Stimulated activated effector memory CD8-positive, alpha-beta T cell treated with anti-CD3 and anti-CD28 coated beads, Interleukin-12 subunit alpha, Interleukin-12 subunit beta, amount 100 ng/mL, for 72 hours (primary cell): ENCODE results near the gene CD99L2.

ENCODE experiments used
- ATAC-seq: fragments of 150-1000 bp; cut with Tn5 transposase; 2 replicates; pipeline ENCODE4 v1.10.0; 2021
- DNase-seq, 2 donors: peaks; one replicate each; pipeline ENCODE4 v3.0.0; 2021 to 2022; ENCODE audit warnings: low spot score in 2 of 2
- H3K27ac Mint-ChIP-seq: one replicate; pipeline ENCODE4 v1.8.0; 2022; ENCODE audit warnings: mild to moderate bottlenecking, mixed read lengths
- H3K36me3 Mint-ChIP-seq: one replicate; pipeline ENCODE4 v1.8.0; 2022; ENCODE audit warnings: mild to moderate bottlenecking, mixed read lengths
- H3K4me1 Mint-ChIP-seq: one replicate; pipeline ENCODE4 v1.8.0; 2022; ENCODE audit warnings: mixed read lengths
- H3K4me3 Mint-ChIP-seq: one replicate; pipeline ENCODE4 v1.8.0; 2022; ENCODE audit warnings: mild to moderate bottlenecking, mixed read lengths
- H3K9me3 Mint-ChIP-seq: one replicate; pipeline ENCODE4 v1.8.0; 2022; ENCODE audit warnings: mixed read lengths

CD99L2 gene

DNA sequence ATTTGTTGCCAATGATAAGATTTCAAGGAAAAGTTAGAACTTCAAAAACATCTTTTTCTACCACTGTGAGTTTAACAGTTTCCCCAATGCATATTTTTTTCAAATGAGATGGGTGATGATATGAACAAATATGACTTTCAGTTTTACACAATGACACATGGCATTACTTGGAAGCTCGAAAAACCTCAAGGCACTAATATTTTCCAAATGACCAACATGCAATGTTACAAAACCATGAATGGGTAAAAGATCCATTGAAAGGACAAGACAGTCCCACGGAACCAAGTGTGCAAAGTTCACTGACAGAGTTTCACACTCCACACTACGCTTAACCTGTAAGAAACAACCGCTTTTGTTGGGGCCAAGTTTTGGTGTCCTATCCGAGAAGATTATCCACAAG is 84.5 kb downstream of the CD99L2 start:
- no peak for DNase-seq
- H3K36me3 Mint-ChIP-seq, result no peaks in the 10 kb centered on the region
- H3K4me3 Mint-ChIP-seq, result no peak overlapping the region
- H3K4me1 Mint-ChIP-seq, result peaks cover 7% of the 10 kb centered on the region
- H3K27ac Mint-ChIP-seq, result peak overlapping the region; percentile 58
- peak; percentile 59 for ATAC-seq
- H3K9me3 Mint-ChIP-seq, result no peaks in the 10 kb centered on the region

DNA sequence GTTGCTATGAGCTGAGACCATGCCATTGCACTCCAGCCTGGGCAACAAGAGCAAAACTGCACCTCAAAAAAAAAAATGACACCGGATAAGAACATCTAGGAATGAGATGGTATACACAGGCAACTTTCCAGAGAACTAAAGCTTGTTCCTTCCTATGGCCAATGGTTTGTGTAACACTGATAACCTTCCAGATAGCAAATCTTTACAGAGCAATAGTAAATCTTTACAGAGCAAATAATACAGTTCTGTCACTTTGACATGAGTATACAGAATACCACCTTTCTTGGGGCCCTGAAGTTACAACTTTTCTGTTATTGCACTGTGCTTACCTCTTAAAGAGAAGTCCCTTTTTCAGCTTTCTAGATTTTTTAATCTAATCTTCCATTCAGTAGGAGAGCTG is 91.6 kb downstream of the CD99L2 start:
- DNase-seq (no peak), ATAC-seq (no peak)
- H3K27ac Mint-ChIP-seq, result no peak overlapping the region
- H3K36me3 Mint-ChIP-seq, result peaks cover 5% of the 10 kb centered on the region
- H3K4me3 Mint-ChIP-seq, result no peak overlapping the region
- no peaks in the 10 kb centered on the region for H3K9me3 Mint-ChIP-seq
- peaks cover 12% of the 10 kb centered on the region for H3K4me1 Mint-ChIP-seq

GRCh38 chrX:150805736-150806135 is 92.7 kb downstream of the CD99L2 start:
- no peak overlapping the region for H3K4me3 Mint-ChIP-seq
- no peak for DNase-seq
- peaks cover 12% of the 10 kb centered on the region for H3K4me1 Mint-ChIP-seq
- H3K27ac Mint-ChIP-seq, result no peak overlapping the region
- H3K9me3 Mint-ChIP-seq, result no peaks in the 10 kb centered on the region
- no peak for ATAC-seq
- peaks cover 5% of the 10 kb centered on the region for H3K36me3 Mint-ChIP-seq

- H3K36me3 Mint-ChIP-seq, result peaks cover 9% of the 10 kb centered on the region
Measured at GRCh38 chrX:150792949-150793527, 105.4 kb downstream of the CD99L2 start.

GRCh38 chrX:150790021-150790420 is 108.4 kb downstream of the CD99L2 start:
- H3K36me3 Mint-ChIP-seq, result peaks cover 3% of the 10 kb centered on the region
- no peaks in the 10 kb centered on the region for H3K4me1 Mint-ChIP-seq
- H3K9me3 Mint-ChIP-seq, result no peaks in the 10 kb centered on the region
- no peak overlapping the region for H3K27ac Mint-ChIP-seq
- DNase-seq, result no peak
- ATAC-seq, result no peak
- no peak overlapping the region for H3K4me3 Mint-ChIP-seq

More at GRCh38 chrX:150792949-150793527, 105.4 kb downstream of the CD99L2 start:
- Mint-ChIP-seq H3K9me3 (no peaks in the 10 kb centered on the region), H3K4me3 (no peak overlapping the region), H3K27ac (no peak overlapping the region), H3K4me1 (no peaks in the 10 kb centered on the region)
- ATAC-seq, result no peak
- DNase-seq, result no peak

- ATAC-seq (no peak), DNase-seq (no peak)
- no peak overlapping the region for H3K4me3 Mint-ChIP-seq
- H3K4me1 Mint-ChIP-seq, result no peaks in the 10 kb centered on the region
- H3K36me3 Mint-ChIP-seq, result no peaks in the 10 kb centered on the region
- no peak overlapping the region for H3K27ac Mint-ChIP-seq
- H3K9me3 Mint-ChIP-seq, result no peaks in the 10 kb centered on the region
Measured at GRCh38 chrX:150781677-150782076, 116.8 kb downstream of the CD99L2 start.

GRCh38 chrX:150779385-150779784 is 119.1 kb downstream of the CD99L2 start:
- H3K4me1 Mint-ChIP-seq, result no peaks in the 10 kb centered on the region
- H3K27ac Mint-ChIP-seq, result no peak overlapping the region
- ATAC-seq (no peak), DNase-seq (no peak)
- H3K4me3 Mint-ChIP-seq, result no peak overlapping the region
- H3K9me3 Mint-ChIP-seq, result no peaks in the 10 kb centered on the region
- no peaks in the 10 kb centered on the region for H3K36me3 Mint-ChIP-seq

GRCh38 chrX:150777328-150777992 is 121.0 kb downstream of the CD99L2 start:
- Mint-ChIP-seq H3K27ac (no peak overlapping the region), H3K9me3 (no peaks in the 10 kb centered on the region), H3K4me1 (peaks cover under 1% of the 10 kb centered on the region), H3K36me3 (no peaks in the 10 kb centered on the region), H3K4me3 (no peak overlapping the region)
- ATAC-seq (no peak), DNase-seq (no peak)

DNA sequence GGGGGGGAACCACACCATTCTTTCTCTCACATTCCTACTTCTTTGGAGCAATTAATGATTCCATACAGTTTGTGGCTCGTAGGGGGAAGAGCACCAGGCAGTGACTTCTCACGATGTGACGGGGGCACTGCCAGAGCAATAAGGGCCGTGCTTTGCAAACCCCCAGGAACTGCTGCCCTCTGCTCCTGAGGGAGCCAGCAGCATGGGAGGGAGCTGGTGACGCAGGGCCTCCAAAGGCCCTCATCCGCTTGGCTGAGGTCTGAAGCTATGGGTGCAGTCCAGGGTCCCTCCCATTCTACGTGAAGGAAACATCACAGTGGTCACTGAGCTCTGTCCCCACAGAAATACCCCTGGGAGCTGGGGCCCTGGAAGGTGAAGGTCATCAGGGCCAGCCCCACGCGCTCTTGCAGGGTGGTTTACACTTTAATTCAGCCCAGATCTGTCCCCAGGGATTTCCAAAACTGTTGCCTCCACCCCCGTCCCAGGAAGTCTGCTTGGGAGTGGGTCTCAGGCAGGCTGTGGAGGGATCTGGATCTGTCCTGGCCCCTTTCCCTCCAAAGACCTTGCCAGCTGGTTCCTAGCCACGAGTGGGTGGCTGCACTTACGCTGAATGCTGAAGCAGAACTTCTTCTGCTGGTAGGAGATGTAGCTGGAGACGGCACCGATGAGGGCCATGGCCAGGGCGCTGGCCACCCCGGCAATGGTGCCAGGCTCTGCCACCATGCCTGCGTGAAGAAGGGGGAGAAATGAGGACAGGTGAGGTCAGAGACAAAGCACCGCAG is 122.7 kb downstream of the CD99L2 start:
- no peaks in the 10 kb centered on the region for H3K9me3 Mint-ChIP-seq
- DNase-seq (no peak), ATAC-seq (no peak)
- H3K4me1 Mint-ChIP-seq, result peaks cover 6% of the 10 kb centered on the region
- no peaks in the 10 kb centered on the region for H3K36me3 Mint-ChIP-seq
- H3K4me3 Mint-ChIP-seq, result no peak overlapping the region
- no peak overlapping the region for H3K27ac Mint-ChIP-seq

- no peak for ATAC-seq
- H3K36me3 Mint-ChIP-seq, result no peaks in the 10 kb centered on the region
- no peak overlapping the region for H3K4me3 Mint-ChIP-seq
- no peak overlapping the region for H3K27ac Mint-ChIP-seq
- H3K4me1 Mint-ChIP-seq, result peaks cover 6% of the 10 kb centered on the region
- no peak for DNase-seq
- no peaks in the 10 kb centered on the region for H3K9me3 Mint-ChIP-seq
Measured at GRCh38 chrX:150774798-150775568, 123.5 kb downstream of the CD99L2 start.

GRCh38 chrX:150773634-150774033 is 124.8 kb downstream of the CD99L2 start:
- ATAC-seq (no peak), DNase-seq (no peak)
- peaks cover 6% of the 10 kb centered on the region for H3K4me1 Mint-ChIP-seq
- H3K4me3 Mint-ChIP-seq, result no peak overlapping the region
- H3K27ac Mint-ChIP-seq, result no peak overlapping the region
- H3K36me3 Mint-ChIP-seq, result peaks cover 2% of the 10 kb centered on the region
- no peaks in the 10 kb centered on the region for H3K9me3 Mint-ChIP-seq

DNA sequence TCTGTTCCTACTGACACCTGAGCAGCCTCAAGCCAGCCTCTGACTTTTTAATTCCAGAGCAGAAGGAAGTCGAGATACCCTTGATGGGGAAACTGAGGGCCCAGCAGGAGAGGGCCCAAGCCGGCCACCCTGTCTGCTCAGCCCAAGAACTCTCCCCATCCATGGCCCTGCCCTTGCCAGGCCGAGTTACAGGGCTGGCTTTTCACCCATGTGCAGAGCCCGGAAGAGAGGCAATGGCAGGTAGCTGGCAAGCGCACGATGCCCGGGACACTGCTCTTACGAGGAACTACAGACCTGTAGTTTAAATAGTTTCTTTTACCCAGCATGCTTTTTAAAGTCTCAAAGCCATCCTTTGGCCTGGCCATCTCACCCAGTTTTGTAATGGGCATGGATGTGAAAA is 125.4 kb downstream of the CD99L2 start:
- Mint-ChIP-seq H3K4me3 (no peak overlapping the region), H3K4me1 (peaks cover 6% of the 10 kb centered on the region), H3K27ac (no peak overlapping the region), H3K36me3 (peaks cover 6% of the 10 kb centered on the region), H3K9me3 (no peaks in the 10 kb centered on the region)
- DNase-seq, result no peak
- ATAC-seq, result no peak

- Mint-ChIP-seq H3K36me3 (peaks cover 6% of the 10 kb centered on the region), H3K27ac (no peak overlapping the region), H3K4me1 (peaks cover 6% of the 10 kb centered on the region), H3K9me3 (no peaks in the 10 kb centered on the region), H3K4me3 (no peak overlapping the region)
- ATAC-seq, result peak; percentile 81
- DNase-seq, result peak; percentile 71 to 86
Measured at GRCh38 chrX:150772150-150772970, 126.1 kb downstream of the CD99L2 start.

- H3K9me3 Mint-ChIP-seq, result no peaks in the 10 kb centered on the region
- no peak overlapping the region for H3K27ac Mint-ChIP-seq
- peaks cover 6% of the 10 kb centered on the region for H3K36me3 Mint-ChIP-seq
- no peak for DNase-seq
- peaks cover 6% of the 10 kb centered on the region for H3K4me1 Mint-ChIP-seq
- H3K4me3 Mint-ChIP-seq, result no peak overlapping the region
- ATAC-seq, result no peak
Measured at GRCh38 chrX:150771116-150771515, 127.4 kb downstream of the CD99L2 start.

DNA sequence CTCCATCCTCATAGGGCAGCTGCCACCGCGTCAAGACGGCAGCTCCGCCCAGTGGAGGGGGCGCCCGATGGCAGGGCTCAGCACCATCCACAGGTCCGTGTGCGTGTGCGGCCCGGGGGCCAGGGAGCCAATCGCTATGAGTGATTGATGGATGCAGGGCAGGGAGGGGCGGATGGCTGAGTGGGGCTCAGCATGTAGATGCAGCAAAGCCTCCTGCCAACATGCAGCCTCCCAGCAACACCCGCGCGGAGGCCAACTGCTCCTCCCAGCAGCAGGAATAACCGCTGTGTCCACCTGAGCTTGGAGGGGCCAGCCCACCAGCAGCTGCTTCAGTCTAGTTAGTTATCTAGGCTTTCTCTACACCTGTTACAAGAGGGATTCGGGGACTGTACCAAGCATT is 127.8 kb downstream of the CD99L2 start:
- DNase-seq (no peak), ATAC-seq (no peak)
- Mint-ChIP-seq H3K27ac (no peak overlapping the region), H3K36me3 (peaks cover 6% of the 10 kb centered on the region), H3K9me3 (no peaks in the 10 kb centered on the region), H3K4me1 (peaks cover 6% of the 10 kb centered on the region), H3K4me3 (no peak overlapping the region)
